Parathyroid adenoma (tissue), 2 donors: ENCODE results near the gene C10orf71.

Source experiments
- H2AFZ ChIP-seq: fragments of 300-600 bp; sonication (generic); one replicate; pipeline ENCODE4 v1.7.0; 2017; ENCODE audit warnings: antibody characterized with exemption, mild to moderate bottlenecking
- H3K27ac ChIP-seq: fragments of 300-600 bp; sonication (generic); one replicate; pipeline ENCODE4 v1.7.0; 2017
- H3K27me3 ChIP-seq: fragments of 300-600 bp; sonication (generic); one replicate; pipeline ENCODE4 v1.7.0; 2017; ENCODE audit warnings: low read length; ENCODE audit not compliant: control insufficient read depth, insufficient read depth
- H3K36me3 ChIP-seq: fragments of 300-600 bp; sonication (generic); one replicate; pipeline ENCODE4 v1.7.0; 2017; ENCODE audit warnings: low read length; ENCODE audit not compliant: control insufficient read depth, insufficient read depth
- H3K4me1 ChIP-seq: fragments of 300-600 bp; sonication (generic); one replicate; pipeline ENCODE4 v1.7.0; 2017; ENCODE audit warnings: control low read depth
- H3K4me2 ChIP-seq: fragments of 300-600 bp; sonication (generic); one replicate; pipeline ENCODE4 v1.7.0; 2017; ENCODE audit warnings: low read length
- H3K4me3 ChIP-seq: fragments of 300-600 bp; sonication (generic); one replicate; pipeline ENCODE4 v1.7.0; 2017; ENCODE audit warnings: low read depth, low read length
- H3K79me2 ChIP-seq: fragments of 300-600 bp; sonication (generic); one replicate; pipeline ENCODE4 v1.7.0; 2017; ENCODE audit warnings: control low read depth
- H3K9ac ChIP-seq: fragments of 300-600 bp; sonication (generic); one replicate; pipeline ENCODE4 v1.7.0; 2017; ENCODE audit warnings: mild to moderate bottlenecking
- H3K9me3 ChIP-seq: fragments of 300-600 bp; sonication (generic); one replicate; pipeline ENCODE4 v1.7.0; 2017; ENCODE audit warnings: low read length; ENCODE audit not compliant: control insufficient read depth
- TF ChIP-seq, protein P1 (sequence below): fragments of 300-600 bp; sonication (generic); IDR thresholded peaks from one replicate; pipeline ENCODE4 v1.7.0; 2017; ENCODE audit warnings: antibody characterized with exemption, mild to moderate bottlenecking
- donor health status: primary hyperparathyroidism.

C10orf71 gene

DNA sequence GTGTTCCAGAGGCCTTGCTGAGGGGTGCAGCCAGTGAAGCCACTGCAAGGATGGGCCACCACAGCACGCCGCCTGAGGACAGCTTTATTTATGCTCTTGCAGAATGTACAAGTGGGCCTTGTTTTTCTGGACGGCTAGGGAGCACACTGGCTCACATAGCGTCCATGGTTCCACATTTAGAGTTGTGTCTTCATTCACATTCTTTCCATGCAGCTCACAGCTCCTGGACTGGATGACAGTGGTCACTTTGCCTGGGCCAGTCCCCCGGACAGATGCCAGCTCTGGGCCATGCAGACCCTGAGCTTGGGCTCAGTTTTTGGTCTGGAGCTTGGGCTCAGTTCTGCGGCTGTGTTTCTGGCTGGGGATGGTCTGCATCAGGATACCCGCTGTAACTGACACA lies 2.6 kb upstream of the C10orf71 start:
- H3K27me3 ChIP-seq = no peaks in the 10 kb centered on the region
- H3K9me3 ChIP-seq = no peaks in the 10 kb centered on the region
- H3K4me3 ChIP-seq = no peak overlapping the region
- peaks cover 57% of the 10 kb centered on the region for H3K79me2 ChIP-seq
- H3K27ac ChIP-seq = peak overlapping the region; percentile 95
- no peaks in the 10 kb centered on the region for H3K36me3 ChIP-seq
- peaks cover 50% of the 10 kb centered on the region for H3K4me1 ChIP-seq
- TF ChIP-seq, protein P1, sequence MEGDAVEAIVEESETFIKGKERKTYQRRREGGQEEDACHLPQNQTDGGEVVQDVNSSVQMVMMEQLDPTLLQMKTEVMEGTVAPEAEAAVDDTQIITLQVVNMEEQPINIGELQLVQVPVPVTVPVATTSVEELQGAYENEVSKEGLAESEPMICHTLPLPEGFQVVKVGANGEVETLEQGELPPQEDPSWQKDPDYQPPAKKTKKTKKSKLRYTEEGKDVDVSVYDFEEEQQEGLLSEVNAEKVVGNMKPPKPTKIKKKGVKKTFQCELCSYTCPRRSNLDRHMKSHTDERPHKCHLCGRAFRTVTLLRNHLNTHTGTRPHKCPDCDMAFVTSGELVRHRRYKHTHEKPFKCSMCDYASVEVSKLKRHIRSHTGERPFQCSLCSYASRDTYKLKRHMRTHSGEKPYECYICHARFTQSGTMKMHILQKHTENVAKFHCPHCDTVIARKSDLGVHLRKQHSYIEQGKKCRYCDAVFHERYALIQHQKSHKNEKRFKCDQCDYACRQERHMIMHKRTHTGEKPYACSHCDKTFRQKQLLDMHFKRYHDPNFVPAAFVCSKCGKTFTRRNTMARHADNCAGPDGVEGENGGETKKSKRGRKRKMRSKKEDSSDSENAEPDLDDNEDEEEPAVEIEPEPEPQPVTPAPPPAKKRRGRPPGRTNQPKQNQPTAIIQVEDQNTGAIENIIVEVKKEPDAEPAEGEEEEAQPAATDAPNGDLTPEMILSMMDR = no peak
- peak overlapping the region; percentile 2 for H3K9ac ChIP-seq
- peak overlapping the region; percentile 75 for H2AFZ ChIP-seq
- H3K4me2 ChIP-seq = no peak overlapping the region

DNA sequence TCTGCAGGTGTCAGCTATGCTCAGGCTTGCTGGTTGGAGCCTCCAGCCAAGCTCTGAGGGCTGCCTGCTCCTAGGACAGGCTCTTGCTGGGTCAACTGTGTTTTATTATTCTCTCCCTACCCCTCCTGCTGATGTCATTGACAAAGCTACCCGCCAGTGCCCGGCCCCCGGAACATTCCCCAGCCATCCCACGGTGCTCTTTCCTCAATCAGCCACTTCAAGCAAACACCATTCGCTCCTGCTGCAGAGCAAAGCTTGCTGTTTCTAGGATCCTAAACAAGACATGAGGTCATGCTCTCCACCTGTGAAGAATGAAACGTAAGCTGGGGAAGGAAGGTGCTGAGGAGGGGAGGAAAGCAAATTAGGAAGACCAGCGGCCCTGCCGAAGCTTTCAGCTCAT lies 2.1 kb upstream of the C10orf71 start:
- H3K27ac ChIP-seq = peak overlapping the region; percentile 95
- H3K4me3 ChIP-seq = no peak overlapping the region
- H3K9me3 ChIP-seq = no peaks in the 10 kb centered on the region
- H3K79me2 ChIP-seq = peaks cover 62% of the 10 kb centered on the region
- TF ChIP-seq, protein P1 = no peak
- peaks cover 55% of the 10 kb centered on the region for H3K4me1 ChIP-seq
- no peaks in the 10 kb centered on the region for H3K36me3 ChIP-seq
- H3K27me3 ChIP-seq = no peaks in the 10 kb centered on the region
- no peak overlapping the region for H3K4me2 ChIP-seq
- H2AFZ ChIP-seq = peak overlapping the region; percentile 75
- H3K9ac ChIP-seq = peak overlapping the region; percentile 2

DNA sequence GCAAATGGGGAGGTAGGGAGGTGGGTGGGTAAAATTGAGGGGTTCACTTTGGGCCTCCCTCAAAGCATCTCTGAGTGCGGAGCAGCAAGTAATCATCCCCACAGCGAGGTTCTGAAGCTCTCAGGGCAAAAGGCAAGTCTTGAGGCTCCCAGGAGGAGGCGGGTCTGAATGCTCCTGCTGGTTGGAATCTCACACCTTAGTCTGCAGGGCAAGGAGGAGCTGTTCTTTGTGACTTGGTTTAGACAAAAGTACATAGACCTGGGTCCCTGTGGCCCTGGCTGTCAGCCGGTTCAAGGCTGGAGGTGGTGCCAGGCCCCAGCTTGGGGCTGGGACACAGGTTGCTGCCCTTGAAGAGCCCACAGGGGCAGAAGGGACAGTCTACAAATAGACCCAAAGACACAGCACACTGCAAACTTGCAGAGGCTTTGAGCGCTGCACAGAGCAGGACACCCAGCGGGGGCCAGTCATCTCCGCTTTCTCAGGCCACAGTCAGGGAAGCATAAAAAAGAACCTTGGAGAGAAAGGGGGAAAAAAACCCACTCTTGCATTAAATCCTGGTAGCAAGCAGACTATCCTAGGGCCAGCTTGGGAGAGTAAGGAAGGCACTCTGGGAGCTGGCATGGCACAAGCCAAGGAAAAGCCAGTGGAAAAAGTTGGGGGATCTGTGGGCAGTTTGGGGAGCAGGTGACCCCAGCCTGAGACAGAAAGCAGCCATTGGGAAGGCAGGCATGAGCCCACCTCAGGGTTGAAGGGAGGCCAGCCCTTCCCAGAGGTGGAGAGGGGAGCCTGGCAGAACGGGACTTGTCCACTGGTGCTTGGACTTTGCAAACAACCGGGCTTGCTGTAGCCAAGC lies 926 bp upstream of the C10orf71 start:
- H3K9ac ChIP-seq = peak overlapping the region; percentile 92
- TF ChIP-seq, protein P1 = peak; percentile 18
- H3K9me3 ChIP-seq = no peaks in the 10 kb centered on the region

DNA sequence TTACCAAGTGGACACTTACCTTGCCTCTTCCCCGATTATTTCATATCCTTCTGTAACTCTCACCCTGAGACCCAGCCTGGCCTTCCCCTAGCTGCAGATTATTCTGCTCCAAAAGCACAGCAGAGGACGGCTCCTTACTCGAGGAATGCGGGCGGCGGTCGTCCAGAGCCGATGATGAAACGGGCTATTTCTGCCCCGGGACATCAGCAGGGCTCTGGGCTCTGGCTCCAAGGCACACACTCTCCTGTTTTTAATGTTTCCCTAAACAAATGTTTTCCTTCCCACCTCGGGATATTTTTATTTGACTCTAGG lies 343 bp upstream of the C10orf71 start:
- Histone ChIP-seq H3K79me2 (peaks cover 62% of the 10 kb centered on the region), H3K4me1 (peaks cover 73% of the 10 kb centered on the region), H3K4me2 (peak overlapping the region; percentile 67), H2AFZ (peak overlapping the region; percentile 35), H3K27me3 (no peaks in the 10 kb centered on the region), H3K27ac (peak overlapping the region; percentile 95), H3K9me3 (no peaks in the 10 kb centered on the region), H3K9ac (peak overlapping the region; percentile 92), H3K36me3 (no peaks in the 10 kb centered on the region), H3K4me3 (peak overlapping the region; percentile 35)
- TF ChIP-seq, protein P1 = no peak

More for the DNA sequence above, 926 bp upstream of the C10orf71 start:
- Histone ChIP-seq H3K27me3 (no peaks in the 10 kb centered on the region), H3K4me1 (peaks cover 67% of the 10 kb centered on the region), H2AFZ (peak overlapping the region; percentile 35), H3K79me2 (peaks cover 62% of the 10 kb centered on the region), H3K27ac (peak overlapping the region; percentile 95), H3K4me3 (no peak overlapping the region), H3K4me2 (peak overlapping the region; percentile 67), H3K36me3 (no peaks in the 10 kb centered on the region)

DNA sequence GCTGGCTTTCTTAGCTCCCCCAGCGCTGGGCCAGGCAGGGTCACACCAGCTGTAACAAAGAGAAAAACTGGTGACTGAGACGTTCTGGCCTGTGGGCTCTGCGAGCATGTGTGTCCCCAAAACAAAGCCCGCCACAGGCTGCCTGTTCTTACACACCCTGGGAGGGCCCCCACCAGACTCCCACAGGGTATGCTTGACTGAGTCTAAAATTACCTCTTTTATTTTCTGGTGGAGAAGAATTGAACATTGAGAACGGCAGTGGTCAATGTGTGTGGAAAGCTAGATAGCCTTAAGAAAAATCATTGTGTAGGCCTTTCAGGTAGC lies 808 bp downstream of the C10orf71 start:
- H3K4me3 ChIP-seq = no peak overlapping the region
- TF ChIP-seq, protein P1 = no peak
- H3K9ac ChIP-seq = peak overlapping the region; percentile 92
- H3K36me3 ChIP-seq = no peaks in the 10 kb centered on the region
- peak overlapping the region; percentile 35 for H2AFZ ChIP-seq
- H3K4me2 ChIP-seq = no peak overlapping the region
- peaks cover 61% of the 10 kb centered on the region for H3K79me2 ChIP-seq
- H3K27me3 ChIP-seq = no peaks in the 10 kb centered on the region
- no peaks in the 10 kb centered on the region for H3K9me3 ChIP-seq
- H3K4me1 ChIP-seq = peaks cover 77% of the 10 kb centered on the region
- H3K27ac ChIP-seq = peak overlapping the region; percentile 95
